Measurements from ENCODE around the gene OXT.
"Not testable (repeated sequence)": the region's sequence is repeated elsewhere in the genome, so short reads cannot be mapped to it uniquely, and the experiment has no call there.

OXT gene

GRCh38 chr20:3047486-3048419, 23.7 kb upstream of the OXT start:
- peaks cover 18% of the 10 kb centered on the region for H3K36me3 ChIP-seq (ENCODE audit: control insufficient read depth, insufficient read depth, low read length)
- peaks cover 10% of the 10 kb centered on the region for H3K4me1 ChIP-seq (ENCODE audit: control insufficient read depth, insufficient read depth, low read length)
- no peak overlapping the region for H3K4me3 ChIP-seq (ENCODE audit: insufficient read depth, low read depth, low read length)
- H3K9me3 ChIP-seq (ENCODE audit: control insufficient read depth, low read length), result no peaks in the 10 kb centered on the region
- 92 to 95% methylated on average over 14 of the region's 14 CpGs for WGBS, 2 experiments
- no peak overlapping the region for H3K27ac ChIP-seq (ENCODE audit: insufficient read depth, low read depth, low read length, poor library complexity, severe bottlenecking)
- no peaks in the 10 kb centered on the region for H3K27me3 ChIP-seq (ENCODE audit: control insufficient read depth, insufficient read depth, low read length, poor library complexity, severe bottlenecking)

DNA sequence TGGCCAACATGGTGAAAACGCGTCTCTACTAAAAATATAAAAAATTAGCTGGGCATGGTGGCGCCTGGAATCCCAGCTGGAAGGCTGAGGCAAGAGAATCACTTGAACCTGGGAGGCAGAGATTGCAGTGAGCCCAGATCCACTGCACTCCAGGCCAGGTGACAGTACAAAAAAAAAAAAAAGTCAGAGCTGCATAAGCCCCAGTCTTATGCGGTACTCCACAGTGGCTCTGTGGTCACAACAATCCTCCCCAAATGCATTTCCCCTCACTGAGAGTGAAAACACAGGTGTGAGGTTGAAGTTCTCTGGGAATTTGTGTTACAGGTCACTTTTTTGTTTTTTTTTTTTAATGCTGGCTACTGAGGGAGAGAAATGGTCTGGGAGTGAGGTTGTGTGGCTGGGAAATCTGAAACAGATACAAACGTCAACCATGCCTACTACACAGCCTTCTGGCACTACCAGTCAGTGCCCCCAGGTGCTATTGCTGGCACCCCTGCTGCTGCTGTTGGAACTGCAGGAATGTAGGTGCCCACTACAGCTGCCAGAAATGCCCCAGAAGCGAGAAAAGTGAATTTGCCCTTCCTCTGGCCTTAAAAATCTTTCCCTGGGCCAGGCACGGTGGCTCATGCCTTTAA, 19.9 kb upstream of the OXT start:
- 80 to 82% methylated on average over 7 of the region's 7 CpGs for WGBS, 2 experiments
- H3K4me3 ChIP-seq (ENCODE audit: insufficient read depth, low read depth, low read length), result no peak overlapping the region

DNA sequence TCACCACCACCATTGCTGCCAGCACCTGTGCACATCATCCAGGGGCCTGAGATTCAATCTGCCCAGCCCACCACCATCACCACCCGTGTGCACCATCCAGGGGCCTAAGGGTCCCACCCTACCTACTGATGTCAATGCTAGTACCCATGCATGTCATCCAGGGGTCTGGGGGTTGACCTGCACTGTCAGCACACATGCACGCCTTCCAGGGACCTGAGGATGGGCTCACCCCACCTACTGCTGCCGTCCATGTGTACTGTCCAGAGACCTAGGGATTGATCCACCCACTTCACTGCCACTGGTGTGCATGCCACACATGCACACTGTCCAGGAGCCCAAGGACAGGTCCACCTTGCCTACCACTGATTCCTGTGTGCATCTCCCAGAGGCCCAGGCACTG, 11.9 kb upstream of the OXT start:
- WGBS, 2 experiments, result 90 to 93% methylated on average over 3 of the region's 3 CpGs
- no peak overlapping the region for H3K27ac ChIP-seq (ENCODE audit: insufficient read depth, low read depth, low read length, poor library complexity, severe bottlenecking)
- no peaks in the 10 kb centered on the region for H3K27me3 ChIP-seq (ENCODE audit: control insufficient read depth, insufficient read depth, low read length, poor library complexity, severe bottlenecking)
- no peaks in the 10 kb centered on the region for H3K4me1 ChIP-seq (ENCODE audit: control insufficient read depth, insufficient read depth, low read length)
- H3K9me3 ChIP-seq (ENCODE audit: control insufficient read depth, low read length), result no peaks in the 10 kb centered on the region
- H3K36me3 ChIP-seq (ENCODE audit: control insufficient read depth, insufficient read depth, low read length), result no peaks in the 10 kb centered on the region
- H3K4me3 ChIP-seq (ENCODE audit: insufficient read depth, low read depth, low read length), result no peak overlapping the region

More for the DNA sequence above, 19.9 kb upstream of the OXT start:
- H3K9me3 ChIP-seq (ENCODE audit: control insufficient read depth, low read length), result no peaks in the 10 kb centered on the region
- H3K4me1 ChIP-seq (ENCODE audit: control insufficient read depth, insufficient read depth, low read length), result peaks cover 10% of the 10 kb centered on the region
- no peak overlapping the region for H3K27ac ChIP-seq (ENCODE audit: insufficient read depth, low read depth, low read length, poor library complexity, severe bottlenecking)
- peaks cover 18% of the 10 kb centered on the region for H3K36me3 ChIP-seq (ENCODE audit: control insufficient read depth, insufficient read depth, low read length)
- no peaks in the 10 kb centered on the region for H3K27me3 ChIP-seq (ENCODE audit: control insufficient read depth, insufficient read depth, low read length, poor library complexity, severe bottlenecking)

GRCh38 chr20:3064119-3064518, 7.3 kb upstream of the OXT start:
- H3K27me3 ChIP-seq (ENCODE audit: control insufficient read depth, insufficient read depth, low read length, poor library complexity, severe bottlenecking); H3K27ac ChIP-seq (ENCODE audit: insufficient read depth, low read depth, low read length, poor library complexity, severe bottlenecking); H3K4me1 ChIP-seq (ENCODE audit: control insufficient read depth, insufficient read depth, low read length); H3K36me3 ChIP-seq (ENCODE audit: control insufficient read depth, insufficient read depth, low read length); H3K9me3 ChIP-seq (ENCODE audit: control insufficient read depth, low read length); H3K4me3 ChIP-seq (ENCODE audit: insufficient read depth, low read depth, low read length): not testable (repeated sequence)
- 84 to 87% methylated on average over 6 of the region's 6 CpGs for WGBS, 2 experiments

DNA sequence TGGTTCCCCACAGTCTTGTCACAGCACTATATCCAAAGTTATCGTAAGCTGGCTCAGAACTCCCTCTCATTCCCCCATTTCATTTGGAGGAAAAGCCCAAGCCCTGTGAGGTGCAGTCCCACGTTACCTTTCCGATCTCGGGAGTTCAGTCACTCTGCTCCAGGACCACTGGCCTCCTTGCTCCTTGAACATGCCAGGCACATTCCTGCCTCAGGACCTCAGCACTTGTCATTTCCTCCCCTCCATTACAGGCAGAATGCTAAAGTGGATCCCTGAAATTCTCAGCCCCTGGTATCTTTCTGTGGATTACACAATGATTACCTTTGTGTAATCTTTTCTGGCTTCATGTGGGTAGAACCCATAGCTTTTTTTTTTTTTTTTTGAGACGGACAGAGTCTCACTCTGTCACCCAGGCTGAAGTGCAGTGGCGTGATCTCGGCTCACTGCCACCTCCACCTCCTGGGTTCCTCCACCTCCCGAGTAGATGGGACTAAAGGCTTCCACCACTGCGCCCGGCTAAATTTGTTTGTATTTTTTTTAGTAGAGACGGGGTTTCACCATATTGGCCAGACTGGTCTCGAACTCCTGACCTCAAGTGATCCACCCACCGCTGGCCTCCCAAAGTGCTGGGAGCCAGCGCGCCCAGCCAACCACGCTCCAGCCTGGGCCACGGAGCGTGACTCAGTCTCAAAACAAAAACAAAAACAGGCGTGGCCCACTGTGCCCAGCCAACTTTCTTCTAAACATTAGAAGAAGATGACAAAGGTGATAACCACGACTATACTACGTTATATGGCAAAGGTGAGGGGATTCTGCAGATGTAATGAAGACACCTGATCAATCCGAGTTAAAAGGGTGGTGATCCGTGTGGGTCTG, 4.0 kb upstream of the OXT start:
- H3K9me3 ChIP-seq (ENCODE audit: control insufficient read depth, low read length), result no peaks in the 10 kb centered on the region
- whole genome bisulfite sequencing, 2 experiments, result 85 to 87% methylated on average over 22 to 23 of the region's 23 CpGs

DNA sequence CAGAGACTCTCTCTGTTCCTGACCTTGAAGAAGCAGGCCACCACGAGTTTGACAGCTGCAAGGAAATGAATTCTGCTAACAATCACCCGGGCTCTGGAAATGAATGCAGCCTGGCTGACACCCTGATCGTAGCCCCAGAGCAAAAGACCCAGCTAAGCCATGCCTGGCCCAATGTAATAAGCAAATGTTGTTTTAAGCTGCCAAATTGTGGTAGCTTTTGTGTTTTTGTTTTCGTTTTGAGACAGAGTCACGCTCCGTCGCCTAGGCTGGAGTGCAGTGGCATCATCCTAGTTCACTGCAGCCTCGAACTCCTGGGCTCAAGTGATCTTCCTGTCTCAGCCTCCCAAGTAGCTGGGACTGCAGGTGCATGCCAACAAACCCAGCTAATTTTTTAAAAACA, 3.3 kb upstream of the OXT start:
- Histone ChIP-seq H3K27me3 (ENCODE audit: control insufficient read depth, insufficient read depth, low read length, poor library complexity, severe bottlenecking) (peaks cover 26% of the 10 kb centered on the region), H3K9me3 (ENCODE audit: control insufficient read depth, low read length) (no peaks in the 10 kb centered on the region), H3K27ac (ENCODE audit: insufficient read depth, low read depth, low read length, poor library complexity, severe bottlenecking) (no peak overlapping the region), H3K4me3 (ENCODE audit: insufficient read depth, low read depth, low read length) (no peak overlapping the region), H3K4me1 (ENCODE audit: control insufficient read depth, insufficient read depth, low read length) (peaks cover 9% of the 10 kb centered on the region), H3K36me3 (ENCODE audit: control insufficient read depth, insufficient read depth, low read length) (no peaks in the 10 kb centered on the region)
- 86 to 89% methylated on average over 8 of the region's 8 CpGs for WGBS, 2 experiments

More for the DNA sequence above, 4.0 kb upstream of the OXT start:
- H3K27me3 ChIP-seq (ENCODE audit: control insufficient read depth, insufficient read depth, low read length, poor library complexity, severe bottlenecking), result peaks cover 19% of the 10 kb centered on the region
- H3K4me3 ChIP-seq (ENCODE audit: insufficient read depth, low read depth, low read length), result no peak overlapping the region
- H3K4me1 ChIP-seq (ENCODE audit: control insufficient read depth, insufficient read depth, low read length), result peaks cover 3% of the 10 kb centered on the region
- H3K27ac ChIP-seq (ENCODE audit: insufficient read depth, low read depth, low read length, poor library complexity, severe bottlenecking), result no peak overlapping the region
- H3K36me3 ChIP-seq (ENCODE audit: control insufficient read depth, insufficient read depth, low read length), result no peaks in the 10 kb centered on the region

DNA sequence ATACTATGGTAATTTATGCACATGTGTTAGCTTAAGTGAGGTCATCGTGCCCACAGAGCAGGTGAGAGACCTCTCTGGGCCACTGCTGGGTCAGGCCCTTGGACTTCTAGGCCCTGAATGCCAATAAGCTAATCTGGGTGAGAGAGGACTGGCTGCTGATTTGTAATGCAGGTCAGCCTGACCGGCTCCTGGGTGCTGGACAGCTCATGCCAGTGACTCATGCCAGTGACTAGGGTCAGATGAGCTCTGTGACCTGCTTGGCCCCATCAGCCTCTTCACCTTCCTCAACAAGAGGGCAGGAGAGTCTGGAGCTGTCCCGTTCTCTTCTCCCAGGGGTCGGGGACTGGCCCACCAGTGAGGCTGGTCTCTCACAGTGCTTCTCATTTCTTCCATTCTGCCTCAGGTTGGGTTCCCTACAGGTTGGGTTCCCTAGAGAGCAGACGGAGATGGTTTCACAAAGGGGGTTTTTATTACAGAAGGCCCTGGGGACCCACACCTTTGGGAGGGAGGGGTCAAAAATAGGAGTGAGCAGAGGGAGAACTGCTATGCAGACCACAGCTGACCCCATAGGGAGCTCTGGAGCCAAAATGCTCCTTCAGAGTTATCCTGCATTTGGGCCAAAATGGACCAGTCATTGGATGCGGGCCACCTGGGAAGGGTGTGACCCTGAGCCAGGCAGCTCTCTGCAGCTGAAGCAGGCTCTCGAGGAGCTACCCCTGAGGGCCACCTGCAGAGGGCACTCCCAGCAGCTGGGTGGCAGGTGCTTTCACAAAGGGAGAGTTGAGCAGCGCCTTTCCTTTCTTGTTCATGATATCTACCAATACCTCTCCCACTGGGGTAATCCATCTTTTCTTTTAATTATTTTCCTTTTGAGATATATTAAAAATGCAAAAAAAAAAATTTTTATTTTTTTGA, 2.2 kb upstream of the OXT start:
- peaks cover 32% of the 10 kb centered on the region for H3K27me3 ChIP-seq (ENCODE audit: control insufficient read depth, insufficient read depth, low read length, poor library complexity, severe bottlenecking)
- H3K27ac ChIP-seq (ENCODE audit: insufficient read depth, low read depth, low read length, poor library complexity, severe bottlenecking), result no peak overlapping the region
- no peaks in the 10 kb centered on the region for H3K36me3 ChIP-seq (ENCODE audit: control insufficient read depth, insufficient read depth, low read length)
- no peak overlapping the region for H3K4me3 ChIP-seq (ENCODE audit: insufficient read depth, low read depth, low read length)
- WGBS, 2 experiments, result 84 to 86% methylated on average over 8 of the region's 8 CpGs
- no peaks in the 10 kb centered on the region for H3K9me3 ChIP-seq (ENCODE audit: control insufficient read depth, low read length)
- peaks cover 9% of the 10 kb centered on the region for H3K4me1 ChIP-seq (ENCODE audit: control insufficient read depth, insufficient read depth, low read length)

GRCh38 chr20:3070725-3071124, 695 bp upstream of the OXT start:
- peaks cover 9% of the 10 kb centered on the region for H3K4me1 ChIP-seq (ENCODE audit: control insufficient read depth, insufficient read depth, low read length)
- no peaks in the 10 kb centered on the region for H3K36me3 ChIP-seq (ENCODE audit: control insufficient read depth, insufficient read depth, low read length)
- no peak overlapping the region for H3K27ac ChIP-seq (ENCODE audit: insufficient read depth, low read depth, low read length, poor library complexity, severe bottlenecking)
- no peaks in the 10 kb centered on the region for H3K9me3 ChIP-seq (ENCODE audit: control insufficient read depth, low read length)
- 92 to 99% methylated on average over 4 of the region's 4 CpGs for WGBS, 2 experiments
- H3K27me3 ChIP-seq (ENCODE audit: control insufficient read depth, insufficient read depth, low read length, poor library complexity, severe bottlenecking), result peaks cover 32% of the 10 kb centered on the region
- no peak overlapping the region for H3K4me3 ChIP-seq (ENCODE audit: insufficient read depth, low read depth, low read length)

- H3K27ac ChIP-seq (ENCODE audit: insufficient read depth, low read depth, low read length, poor library complexity, severe bottlenecking), result no peak overlapping the region
- no peak overlapping the region for H3K4me3 ChIP-seq (ENCODE audit: insufficient read depth, low read depth, low read length)
- no peaks in the 10 kb centered on the region for H3K36me3 ChIP-seq (ENCODE audit: control insufficient read depth, insufficient read depth, low read length)
- 86 to 87% methylated on average over 16 of the region's 16 CpGs for WGBS, 2 experiments
- H3K27me3 ChIP-seq (ENCODE audit: control insufficient read depth, insufficient read depth, low read length, poor library complexity, severe bottlenecking), result peaks cover 32% of the 10 kb centered on the region
- H3K9me3 ChIP-seq (ENCODE audit: control insufficient read depth, low read length), result no peaks in the 10 kb centered on the region
- H3K4me1 ChIP-seq (ENCODE audit: control insufficient read depth, insufficient read depth, low read length), result peaks cover 9% of the 10 kb centered on the region
Observed at GRCh38 chr20:3071266-3071609, 182 bp upstream of the OXT start.

All from ectodermal cell (in vitro differentiated cells).